B cell (primary cell): ENCODE measurements around the gene HIP1. TPM values are rescaled to one million over a fixed set of nuclear protein-coding genes. Genes with fewer than 3 reads are reported as not detected.
"Not testable (repeated sequence)": the region's sequence is repeated elsewhere in the genome, so short reads cannot be mapped to it uniquely, and the experiment has no call there.

Experiments used
- ATAC-seq: fragments of 200-7000 bp; cut with Tn5 transposase; one replicate; pipeline ENCODE4 v1.10.0; 2021; ENCODE audit warnings: low read depth, mild to moderate bottlenecking, moderate number of reproducible peaks, moderate library complexity
- CTCF ChIA-PET: fragments of 350-600 bp; sonication (Branson Sonifier 250); formaldehyde crosslinking; loops from one replicate; lab custom pipeline; 2021; ENCODE audit warnings: antibody characterized with exemption, inconsistent platforms; lab: Charles Lee
- POLR2A ChIA-PET: fragments of 350-600 bp; sonication (Branson Sonifier 250); formaldehyde crosslinking; loops from one replicate; lab custom pipeline; 2021; ENCODE audit warnings: antibody characterized with exemption; lab: Charles Lee
- DNase-seq: peaks from one replicate; pipeline ENCODE4 v3.0.0; 2013
- H2AFZ ChIP-seq: 2 replicates; pipeline ENCODE4 v1.6.1; 2012; ENCODE audit warnings: mild to moderate bottlenecking, low read depth, low read length; ENCODE audit not compliant: insufficient read depth, poor library complexity, severe bottlenecking
- H3K27ac ChIP-seq, 2 donors: 1 replicate in 1 of 2; 2 replicates in 1 of 2; pipeline ENCODE4 v1.5.1; 2012 to 2013; ENCODE audit warnings: low read length in 2 of 2, mild to moderate bottlenecking in 2 of 2, moderate library complexity in 1 of 2
- H3K27me3 ChIP-seq, 4 experiments: fragments of 200-600 bp in 1 of 4; sonication (generic) in 1 of 4; replicated peaks in 1 of 4; 1 replicate in 2 of 4; 2 replicates in 2 of 4; pipeline versions ENCODE4 v1.6.1 to v1.7.0; 2013 to 2016; ENCODE audit warnings: low read length in 3 of 4, mild to moderate bottlenecking in 2 of 4, mixed read lengths in 1 of 4, moderate library complexity in 1 of 4; ENCODE audit not compliant: insufficient read depth in 4 of 4, control insufficient read depth in 3 of 4; ENCODE audit errors: control extremely low read depth in 1 of 4
- H3K36me3 ChIP-seq, 2 experiments: replicated peaks in 1 of 2; 1 replicate in 1 of 2; 2 replicates in 1 of 2; pipeline versions ENCODE4 v1.6.1 to v1.7.1; 2013; ENCODE audit warnings: low read length in 1 of 2; ENCODE audit not compliant: insufficient read depth in 2 of 2, control insufficient read depth in 1 of 2; ENCODE audit errors: control extremely low read depth in 1 of 2, extremely low read depth in 1 of 2
- H3K4me1 ChIP-seq, 2 donors: fragments of 200-600 bp in 1 of 2; sonication (generic) in 1 of 2; 1 replicate in 1 of 2; 2 replicates in 1 of 2; pipeline versions ENCODE4 v1.5.1 to v1.6.1; 2013 to 2017; ENCODE audit warnings: low read length in 2 of 2; ENCODE audit not compliant: control insufficient read depth in 2 of 2, insufficient read depth in 2 of 2
- H3K4me2 ChIP-seq: replicated peaks from 2 replicates; pipeline ENCODE3; 2012; ENCODE audit warnings: mild to moderate bottlenecking, low read depth, low read length; ENCODE audit not compliant: poor library complexity, severe bottlenecking
- H3K4me3 ChIP-seq, 5 experiments: fragments of 200-600 bp in 1 of 5; sonication (generic) in 1 of 5; 1 replicate in 3 of 5; 2 replicates in 2 of 5; pipeline versions ENCODE4 v1.5.1 to v1.7.0; 2011 to 2016; ENCODE audit warnings: low read length in 4 of 5, mild to moderate bottlenecking in 4 of 5, low read depth in 2 of 5, control low read depth in 1 of 5, moderate library complexity in 1 of 5; ENCODE audit not compliant: insufficient read depth in 1 of 5; ENCODE audit errors: control extremely low read depth in 1 of 5, extremely low read depth in 1 of 5
- H3K79me2 ChIP-seq: fragments of 200-600 bp; sonication (generic); one replicate; pipeline ENCODE4 v1.6.0; 2016; ENCODE audit warnings: low read length; ENCODE audit not compliant: control insufficient read depth, insufficient read depth
- H3K9ac ChIP-seq: fragments of 200-600 bp; sonication (generic); 2 replicates; pipeline ENCODE4 v1.6.1; 2017; ENCODE audit warnings: mild to moderate bottlenecking, low read length, moderate library complexity
- H3K9me3 ChIP-seq, 3 donors: one replicate each; pipeline versions ENCODE4 v1.6.1 to v1.7.1; 2013; ENCODE audit warnings: low read length in 2 of 3; ENCODE audit not compliant: control insufficient read depth in 2 of 3, insufficient read depth in 1 of 3; ENCODE audit errors: control extremely low read depth in 1 of 3
- H4K20me1 ChIP-seq: 2 replicates; pipeline ENCODE4 v1.6.0; 2012; ENCODE audit warnings: mild to moderate bottlenecking, low read length; ENCODE audit not compliant: insufficient read depth, control insufficient read depth, poor library complexity, severe bottlenecking
- H3K27ac Mint-ChIP-seq: one replicate; pipeline ENCODE4 v1.8.0; 2021; ENCODE audit warnings: mixed read lengths
- H3K27me3 Mint-ChIP-seq: one replicate; pipeline ENCODE4 v1.8.0; 2021; ENCODE audit warnings: mixed read lengths
- H3K4me1 Mint-ChIP-seq: one replicate; pipeline ENCODE4 v1.8.0; 2021; ENCODE audit warnings: mixed read lengths
- H3K4me3 Mint-ChIP-seq: one replicate; pipeline ENCODE4 v1.8.0; 2021; ENCODE audit warnings: mixed read lengths
- H3K9me3 Mint-ChIP-seq: one replicate; pipeline ENCODE4 v1.8.0; 2022; ENCODE audit warnings: mixed read lengths; ENCODE audit not compliant: insufficient read depth
- CTCF ChIP-seq: fragments of 200-600 bp; IDR thresholded peaks from one replicate; pipeline ENCODE4 v1.8.0; 2022; ENCODE audit warnings: antibody characterized with exemption, mild to moderate bottlenecking
- EZH2 ChIP-seq: IDR thresholded peaks from 2 replicates; pipeline ENCODE4 v1.6.1; 2012; ENCODE audit warnings: borderline replicate concordance, low read depth, mild to moderate bottlenecking, moderate library complexity, low read length; ENCODE audit not compliant: insufficient read depth, poor library complexity, severe bottlenecking
- WGBS: methylation state at CpG from one replicate; pipeline ENCODE4 v1.1.5; 2013; ENCODE audit warnings: missing lambda C conversion rate; ENCODE audit not compliant: insufficient coverage; 5-methylcytosine and 5-hydroxymethylcytosine counted together
- intact Hi-C: fragments of 100-400 bp; cut with micrococcal nuclease; formaldehyde crosslinking; loops from one replicate; pipeline ENCODE4 v1.10.0; 2022
- polyA plus RNA-seq: library from polyadenylated mRNA; depleted of rRNA; stranded (reverse); fragments of >200 nt; gene quantifications from 2 replicates; pipeline ENCODE4 v1.2.3, GENCODE V29; 2012
- total RNA-seq, 2 donors: library from RNA; stranded (reverse); fragments of 120-200 nt in 1 of 2; gene quantifications; 1 replicate in 1 of 2; 2 replicates in 1 of 2; pipeline versions ENCODE4 v1.2.3 to v1.2.4, GENCODE V29; 2013 to 2022

Gene HIP1
- total and polyA plus RNA-seq, 2 donors (not counting 1 experiment from before 2014, with no cell fraction given), result 6.5 to 16.7 TPM

GRCh38 chr7:75559355-75559975 is 179.3 kb downstream of the HIP1 start:
- H3K4me1 Mint-ChIP-seq, result no peaks in the 10 kb centered on the region
- H4K20me1 ChIP-seq, result no peaks in the 10 kb centered on the region
- no peak overlapping the region for H3K27ac ChIP-seq
- H3K4me3 Mint-ChIP-seq, result no peak overlapping the region
- ChIA-PET CTCF (no interaction called here), POLR2A (no interaction called here)
- H3K36me3 ChIP-seq, result peaks cover 0 to 9% of the 10 kb centered on the region in 2 experiments
- no peaks in the 10 kb centered on the region for H3K27me3 ChIP-seq
- H3K79me2 ChIP-seq, result no peaks in the 10 kb centered on the region
- no peak overlapping the region for H3K9ac ChIP-seq
- ATAC-seq (no peak), DNase-seq (no peak)
- H3K4me3 ChIP-seq, result no peak overlapping the region
- H3K27me3 Mint-ChIP-seq, result no peaks in the 10 kb centered on the region
- WGBS, result 95% methylated on average over 23 of the region's 27 CpGs
- H3K4me1 ChIP-seq, result no peaks in the 10 kb centered on the region
- intact Hi-C loops, result no loop called here
- peaks cover 0 to 16% (median 13%) of the 10 kb centered on the region in 3 donors for H3K9me3 ChIP-seq
- TF ChIP-seq EZH2 (no peak), CTCF (no peak)
- no peak overlapping the region for H2AFZ ChIP-seq
- H3K27ac Mint-ChIP-seq, result no peak overlapping the region
- no peak overlapping the region for H3K4me2 ChIP-seq
- peaks cover 7% of the 10 kb centered on the region for H3K9me3 Mint-ChIP-seq

DNA sequence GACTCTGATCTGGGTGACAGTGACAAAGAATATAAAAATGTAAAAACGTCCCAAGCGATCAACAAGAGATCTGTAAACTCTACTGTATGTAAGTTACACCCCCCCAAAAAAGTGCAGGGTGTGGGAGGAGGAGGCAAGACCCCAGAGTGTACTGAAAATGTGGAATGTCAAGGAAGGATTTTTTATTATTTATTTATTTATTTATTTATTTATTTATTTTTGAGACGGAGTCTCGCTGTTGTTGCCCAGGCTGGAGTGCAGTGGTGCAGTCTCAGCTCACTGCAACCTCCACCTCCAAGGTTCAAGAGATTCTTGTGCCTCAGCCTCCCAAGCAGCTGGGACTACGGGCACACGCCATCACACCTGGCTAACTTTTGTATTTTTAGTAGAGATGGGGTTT is 181.9 kb downstream of the HIP1 start:
- H3K27me3 ChIP-seq, H3K9ac ChIP-seq, H3K27ac ChIP-seq, intact Hi-C loops, H3K4me3 ChIP-seq, DNase-seq, ATAC-seq, H2AFZ ChIP-seq, H3K27ac Mint-ChIP-seq, H3K4me3 Mint-ChIP-seq, H3K9me3 Mint-ChIP-seq, H3K4me1 ChIP-seq, H3K27me3 Mint-ChIP-seq, H3K36me3 ChIP-seq, H3K4me1 Mint-ChIP-seq, H3K9me3 ChIP-seq, H3K4me2 ChIP-seq, H4K20me1 ChIP-seq, CTCF ChIA-PET, H3K79me2 ChIP-seq: not testable (repeated sequence)
- POLR2A ChIA-PET, result interaction anchor here (0.6 kb wide), 1 partner anchor 1258 kb away, joined by 9 read pairs; no protein-coding TSS in a partner anchor
- 100% methylated on average over 1 of the region's 6 CpGs for WGBS
